ENCODE results near the gene TMEM273. TPM values are rescaled to one million over a fixed set of nuclear protein-coding genes. Genes with fewer than 3 reads are reported as not detected.
"Not testable (repeated sequence)": the region's sequence is repeated elsewhere in the genome, so short reads cannot be mapped to it uniquely, and the experiment has no call there.

Gene TMEM273
- total RNA-seq, 1 donor from 2014 or later, result 49.9 TPM

DNA sequence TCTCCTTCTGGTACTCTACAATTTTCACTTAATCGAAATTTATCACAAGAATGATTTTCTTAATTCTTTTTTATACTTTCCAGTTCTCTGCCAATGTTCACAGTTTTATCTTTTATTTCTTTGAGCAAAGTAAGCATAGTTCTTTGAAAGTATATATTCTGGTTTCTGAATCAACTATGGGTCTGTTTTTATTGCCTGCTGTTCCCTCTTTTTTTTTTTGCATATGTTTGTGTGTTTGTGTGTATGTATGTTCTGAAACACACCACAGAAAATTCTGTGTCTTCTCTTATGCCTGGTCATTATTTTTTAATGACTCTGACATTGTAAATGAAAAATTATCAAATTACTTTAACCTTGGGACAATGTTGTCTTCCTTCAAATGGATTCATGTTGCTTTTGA lies 15.9 kb upstream of the TMEM273 start:
- DNase-seq, result no peak

DNA sequence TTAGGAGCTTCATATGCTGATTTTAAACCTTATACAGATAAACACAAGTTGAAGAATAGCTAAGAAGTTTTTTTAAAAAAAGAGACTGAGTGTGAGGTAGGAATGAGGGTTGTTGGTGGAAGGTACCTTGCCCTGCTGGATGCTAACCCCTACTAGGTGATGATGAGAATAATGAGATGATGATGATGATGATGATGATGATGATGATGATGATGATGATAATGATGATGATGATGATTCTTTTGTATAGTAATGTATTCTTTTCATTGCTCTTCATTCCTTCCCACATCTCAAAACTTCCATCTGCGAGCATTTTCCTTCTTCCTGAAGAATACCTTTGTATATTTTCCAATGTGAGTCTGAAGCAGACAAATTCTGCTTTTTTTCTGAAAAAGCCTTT lies 14.1 kb upstream of the TMEM273 start:
- DNase-seq, result no peak

- DNase-seq, result peak; percentile 43
Observed at GRCh38 chr10:49200854-49201253, 12.7 kb upstream of the TMEM273 start.

- no peak for DNase-seq
Observed at GRCh38 chr10:49197171-49197570, 9.0 kb upstream of the TMEM273 start.

- DNase-seq, result not testable (repeated sequence)
Observed at GRCh38 chr10:49195864-49196263, 7.7 kb upstream of the TMEM273 start.

- peak; percentile 88 for DNase-seq
Observed at GRCh38 chr10:49194212-49194920, 6.2 kb upstream of the TMEM273 start.

DNA sequence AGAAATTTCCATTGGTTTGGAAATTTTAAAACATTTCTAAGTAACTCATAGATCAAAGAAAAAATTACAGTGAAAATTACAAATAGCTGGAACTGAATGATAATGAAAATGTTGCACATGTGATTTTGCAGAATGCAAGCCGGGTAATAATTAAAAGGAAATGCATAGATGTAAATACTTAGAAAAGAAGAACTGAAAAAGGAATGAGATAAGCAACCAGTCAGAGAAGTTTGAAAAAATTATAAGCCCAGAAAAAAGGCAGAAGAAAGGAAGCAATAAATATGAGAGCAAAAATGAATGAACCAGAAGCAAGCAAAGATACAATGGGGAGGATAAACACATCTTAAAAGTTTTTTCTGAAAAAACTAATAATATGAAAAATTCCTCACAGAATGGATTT lies 3.2 kb upstream of the TMEM273 start:
- no peak for DNase-seq

DNA sequence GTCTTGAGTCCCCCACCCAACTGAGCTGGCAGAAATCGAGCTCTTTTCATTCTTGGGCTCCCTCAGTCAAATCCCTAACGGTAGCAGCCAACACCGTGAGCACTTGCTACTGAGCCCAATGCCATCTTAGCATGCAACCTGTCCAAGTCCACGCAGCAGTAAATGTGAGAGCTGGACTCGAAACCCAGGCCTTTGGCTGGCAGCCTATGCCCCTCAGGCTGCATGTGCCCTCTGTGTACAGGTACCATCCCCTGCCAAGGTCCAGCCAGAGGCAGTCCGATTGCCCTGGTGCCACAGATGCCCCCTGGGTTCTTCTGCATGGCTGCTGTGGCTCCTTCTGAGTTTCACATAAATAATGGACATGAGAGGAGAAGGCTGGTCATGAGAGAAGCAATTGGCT lies 1.2 kb upstream of the TMEM273 start:
- DNase-seq, result no peak

GRCh38 chr10:49187044-49187484 lies 1.1 kb downstream of the TMEM273 start:
- no peak for DNase-seq

- no peak for DNase-seq
Observed at GRCh38 chr10:49186613-49187012, 1.6 kb downstream of the TMEM273 start.

GRCh38 chr10:49185213-49185612 lies 3.0 kb downstream of the TMEM273 start:
- no peak for DNase-seq

- no peak for DNase-seq
Observed at GRCh38 chr10:49184642-49185111, 3.5 kb downstream of the TMEM273 start.

DNA sequence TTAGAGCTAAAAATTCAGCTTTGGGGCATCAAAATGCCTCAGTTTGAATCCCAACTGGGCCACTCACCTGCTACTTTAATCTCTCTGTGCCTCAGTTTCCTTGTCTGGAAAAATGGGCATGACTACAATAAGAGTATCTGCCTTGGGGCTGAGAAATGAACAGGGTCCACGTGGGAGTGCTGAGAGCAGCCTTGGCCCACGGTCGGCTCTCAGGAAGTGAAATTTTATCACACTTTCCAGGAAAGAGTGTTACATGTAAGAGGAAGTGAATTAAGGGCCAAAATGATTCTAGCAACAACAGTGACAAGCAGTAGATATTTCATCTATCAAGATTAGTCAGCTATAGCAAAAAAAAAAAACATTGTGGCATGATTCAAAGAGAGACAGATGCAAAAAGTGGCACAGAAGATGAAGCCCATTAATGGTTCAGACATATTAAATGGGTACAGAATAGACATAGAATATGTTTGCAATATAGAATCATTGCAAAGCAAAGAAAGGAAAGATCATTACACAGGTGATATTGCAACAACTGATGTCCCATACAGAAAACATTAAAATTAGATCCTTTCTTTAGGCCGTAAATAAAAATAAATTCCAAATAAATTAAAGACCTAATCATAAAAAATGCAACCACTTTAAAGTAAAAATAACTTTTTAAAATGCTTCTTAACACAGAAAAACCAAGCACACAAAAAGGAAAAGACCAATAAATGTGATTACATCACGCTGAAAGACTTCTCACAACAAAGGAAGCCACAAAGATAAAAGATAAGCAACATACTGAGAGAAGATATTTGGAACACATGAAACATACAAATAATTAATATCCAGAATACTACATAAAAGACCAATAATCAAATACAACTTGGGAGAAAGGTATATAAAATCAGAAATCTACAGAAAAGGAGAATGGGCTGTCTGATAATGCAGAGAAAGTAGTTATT lies 4.3 kb downstream of the TMEM273 start:
- peak; percentile 47 for DNase-seq

GRCh38 chr10:49182776-49183175 lies 5.4 kb downstream of the TMEM273 start:
- DNase-seq, result no peak

- DNase-seq, result no peak
Observed at GRCh38 chr10:49180444-49180860, 7.7 kb downstream of the TMEM273 start.

- DNase-seq, result no peak
Observed at GRCh38 chr10:49179699-49180443, 8.3 kb downstream of the TMEM273 start.

- DNase-seq, result no peak
Observed at GRCh38 chr10:49178489-49179471, 9.4 kb downstream of the TMEM273 start.

DNA sequence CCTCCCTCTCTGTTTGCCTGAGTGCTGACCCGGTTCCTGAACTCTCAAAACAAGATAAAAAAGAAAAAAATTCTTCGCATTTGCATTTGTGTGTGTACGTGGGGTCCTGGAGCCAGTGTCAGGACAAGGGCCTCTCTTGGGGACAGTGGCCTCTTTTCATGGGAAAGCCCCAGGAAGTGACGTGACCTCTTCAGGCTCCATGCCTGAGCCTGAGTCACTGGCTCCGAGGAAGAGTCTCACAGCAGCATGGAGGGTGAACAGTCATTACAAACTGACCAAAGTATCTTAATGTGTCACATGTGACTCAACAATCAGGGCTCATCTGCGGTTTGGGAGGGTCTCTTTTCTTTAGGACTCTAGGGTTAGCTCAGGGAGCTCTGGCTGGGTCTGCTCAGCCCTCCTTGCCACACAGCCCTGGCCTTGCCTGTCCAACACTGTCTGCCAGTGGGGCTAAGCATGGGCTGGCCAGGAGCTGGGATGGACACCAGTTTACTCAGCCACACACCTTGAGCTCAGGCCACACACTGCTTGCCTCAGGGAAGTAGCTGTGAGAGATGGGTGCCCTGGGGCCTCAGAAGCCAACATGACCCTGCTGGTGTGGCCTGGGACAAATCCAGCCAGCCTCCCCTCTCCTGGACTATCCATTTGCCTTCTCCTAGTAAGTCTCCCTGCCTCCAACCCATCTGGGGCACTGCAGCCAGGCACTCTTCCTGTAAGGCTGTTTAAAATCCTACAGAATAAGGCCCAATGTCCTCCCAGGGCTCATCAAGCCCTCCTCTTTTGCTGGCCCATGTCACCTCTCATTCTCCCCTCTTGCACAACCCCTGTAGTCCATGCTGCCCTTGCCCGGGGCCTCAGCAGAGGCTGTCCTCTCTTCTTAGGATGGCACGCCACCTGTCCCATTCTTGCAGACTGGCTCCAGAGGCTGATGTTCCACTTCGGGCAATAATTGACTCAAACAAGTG lies 10.5 kb downstream of the TMEM273 start:
- DNase-seq, result peak; percentile 85

GRCh38 chr10:49176310-49177268 lies 11.6 kb downstream of the TMEM273 start:
- no peak for DNase-seq
